M059J (cell line): ENCODE measurements around the gene EPHX1. TPM values are rescaled to one million over a fixed set of nuclear protein-coding genes. Genes with fewer than 3 reads are reported as not detected.
A peak's percentile ranks its signal among the peaks of the same experiment; 100 is the strongest.

ENCODE experiments used
- DNase-seq: peaks from one replicate; pipeline ENCODE4 v3.0.0-alpha.2; 2012; ENCODE audit warnings: low read depth
- total RNA-seq: library from RNA; depleted of rRNA; stranded (reverse); fragments of >200 nt; shearing (Covaris generic); gene quantifications from 2 replicates; pipeline ENCODE4 v1.2.3, GENCODE V29; 2014

EPHX1 gene
- total RNA-seq, 1 experiment from 2014 or later: 55.8 TPM

GRCh38 chr1:225861834-225862580, 52.1 kb downstream of the EPHX1 start:
- no peak for DNase-seq

- no peak for DNase-seq
These were observed 52.6 kb downstream of the EPHX1 start for GRCh38 chr1:225862581-225862950.

DNA sequence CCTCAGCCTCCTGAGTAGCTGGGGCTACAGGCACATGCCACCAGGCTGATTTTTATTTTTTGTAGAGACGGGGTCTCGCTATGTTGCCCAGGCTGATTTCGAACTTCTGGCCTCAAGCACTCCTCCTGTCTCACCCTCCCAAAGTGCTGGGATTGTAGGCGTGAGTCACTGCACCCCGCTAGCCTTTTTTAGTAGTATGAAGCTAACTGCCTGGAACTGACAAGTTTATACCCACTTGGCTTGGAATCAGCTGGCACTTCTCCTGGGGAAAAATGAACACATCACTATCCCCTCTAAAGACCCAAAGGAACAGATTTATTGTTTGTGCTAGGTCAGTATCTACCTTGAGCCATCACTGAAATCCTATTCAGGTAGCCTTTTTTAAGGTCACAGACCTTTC, 53.2 kb downstream of the EPHX1 start:
- DNase-seq: peak; percentile 72

DNA sequence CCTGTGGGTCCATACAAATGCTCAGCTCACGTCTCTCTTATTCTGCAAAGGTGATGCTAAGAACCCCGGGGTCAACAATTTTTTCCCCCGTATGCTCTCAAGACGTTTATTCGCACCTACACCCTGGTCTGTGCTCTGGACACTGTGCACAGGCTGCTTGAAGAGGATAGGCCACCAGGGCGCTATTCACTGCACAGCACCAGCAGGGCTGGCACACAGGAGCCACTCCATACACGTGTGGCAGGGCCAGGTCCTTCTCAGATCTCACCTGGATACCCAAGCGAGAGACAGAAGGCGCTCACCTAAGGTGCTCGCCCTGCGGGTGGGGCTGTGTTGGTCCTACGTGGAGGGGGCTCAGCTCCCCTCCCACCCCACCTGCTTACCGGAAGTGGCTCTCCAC, 55.6 kb downstream of the EPHX1 start:
- DNase-seq: no peak

- DNase-seq: peak; percentile 93
These were observed 56.3 kb downstream of the EPHX1 start for GRCh38 chr1:225866061-225866837.

DNA sequence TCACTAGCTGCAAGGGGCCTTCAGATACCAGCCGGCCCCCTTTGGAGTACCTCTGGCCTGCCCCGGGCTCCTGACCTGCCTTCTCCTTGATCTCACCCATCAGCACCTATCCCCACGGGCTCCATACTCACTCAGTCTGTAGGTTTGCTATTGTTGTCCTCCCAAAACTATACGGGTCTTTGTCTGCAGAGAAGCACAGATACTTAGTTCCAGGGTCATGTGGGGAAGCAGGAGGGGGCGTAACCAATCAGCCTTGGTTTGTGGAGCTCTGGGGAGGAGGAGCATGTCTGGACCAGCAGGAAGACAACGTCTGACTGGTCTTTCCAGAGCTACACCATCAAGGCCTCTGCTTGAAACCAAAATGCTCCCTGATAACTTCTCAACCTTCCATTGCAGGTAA, 57.1 kb downstream of the EPHX1 start:
- no peak for DNase-seq

- DNase-seq: no peak
These were observed 58.9 kb downstream of the EPHX1 start for GRCh38 chr1:225868631-225869330.

DNA sequence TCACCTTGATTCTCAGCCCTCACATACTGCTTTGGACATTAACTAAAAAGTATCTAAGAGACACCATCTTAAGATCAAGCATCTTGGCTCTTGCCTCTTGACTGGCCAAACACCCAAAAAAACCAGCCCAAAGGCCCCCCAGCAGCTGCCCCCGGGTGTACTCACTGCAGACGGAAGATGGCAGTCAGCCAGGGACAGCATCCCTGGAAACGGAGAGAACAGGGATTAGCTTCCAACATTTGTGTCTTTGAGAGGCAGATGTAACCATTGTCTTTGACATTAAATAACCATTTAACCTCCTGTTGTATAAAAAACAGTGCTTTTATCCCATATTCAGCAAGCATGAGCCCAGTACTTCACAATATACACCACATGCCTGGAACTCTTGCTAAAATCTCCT, 61.0 kb downstream of the EPHX1 start:
- no peak for DNase-seq

DNA sequence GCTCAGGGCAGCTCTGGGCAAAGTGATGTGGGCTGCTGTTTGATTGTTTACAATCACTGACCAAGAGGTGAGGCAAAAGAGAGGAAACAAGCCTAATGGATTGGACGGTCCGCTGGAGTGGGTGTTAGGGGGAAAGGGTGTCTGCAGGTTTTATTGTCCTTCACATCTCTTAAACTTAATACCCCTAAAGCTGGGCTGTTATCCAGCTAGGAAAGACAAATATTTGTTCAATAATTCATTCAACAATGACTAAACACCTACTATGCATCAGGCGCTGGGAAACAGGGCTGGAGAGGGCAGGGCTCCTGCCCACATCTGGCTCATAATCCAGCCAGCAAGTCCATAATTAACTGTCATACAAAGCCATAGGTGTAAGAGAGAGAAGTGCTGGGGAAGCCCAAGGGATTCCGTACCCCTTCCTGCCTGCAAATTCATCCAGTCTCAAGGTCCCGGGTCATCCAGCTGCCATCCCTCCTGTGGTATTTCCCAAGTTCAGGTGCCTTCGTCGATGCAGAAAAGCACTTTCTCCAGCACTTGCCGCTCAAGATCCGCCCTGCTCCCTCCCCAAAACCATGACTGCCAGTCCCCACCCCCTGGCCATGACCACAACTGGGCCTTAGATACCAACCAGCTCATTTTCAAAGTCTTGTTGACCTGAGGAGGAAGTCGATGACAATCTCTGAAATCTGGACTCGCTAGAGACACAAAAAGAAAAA, 61.6 kb downstream of the EPHX1 start:
- peak; percentile 14 for DNase-seq

GRCh38 chr1:225872075-225872430, 62.1 kb downstream of the EPHX1 start:
- peak; percentile 16 for DNase-seq

DNA sequence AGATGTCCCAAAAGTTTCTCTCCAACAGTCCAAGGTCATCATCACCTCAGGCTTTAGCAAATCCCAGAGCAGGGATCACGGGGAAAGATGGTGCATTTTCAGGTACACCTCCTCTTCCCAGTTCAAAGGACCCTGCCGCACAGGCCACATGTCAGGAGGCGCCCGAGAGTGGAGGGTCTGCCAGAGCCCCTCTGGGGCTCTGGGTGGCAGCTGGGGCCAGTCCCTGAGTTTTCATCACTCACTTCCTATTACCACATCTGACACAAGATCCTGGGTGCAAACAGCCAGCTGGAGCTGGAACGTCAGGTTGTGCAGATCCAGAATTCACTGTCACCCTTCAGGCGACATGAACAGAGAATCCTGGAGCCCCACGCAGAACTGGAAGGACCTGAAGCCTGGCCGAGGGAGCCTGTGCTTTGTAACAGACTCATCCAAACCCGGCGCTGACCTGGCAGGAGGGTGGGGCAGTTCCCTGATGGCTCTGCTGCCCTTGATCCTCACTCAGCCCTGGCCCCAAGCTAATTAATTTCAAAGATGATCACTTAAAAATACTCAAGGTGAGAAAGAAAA, 63.4 kb downstream of the EPHX1 start:
- no peak for DNase-seq

- no peak for DNase-seq
These were observed 64.5 kb downstream of the EPHX1 start for GRCh38 chr1:225874431-225874830.

DNA sequence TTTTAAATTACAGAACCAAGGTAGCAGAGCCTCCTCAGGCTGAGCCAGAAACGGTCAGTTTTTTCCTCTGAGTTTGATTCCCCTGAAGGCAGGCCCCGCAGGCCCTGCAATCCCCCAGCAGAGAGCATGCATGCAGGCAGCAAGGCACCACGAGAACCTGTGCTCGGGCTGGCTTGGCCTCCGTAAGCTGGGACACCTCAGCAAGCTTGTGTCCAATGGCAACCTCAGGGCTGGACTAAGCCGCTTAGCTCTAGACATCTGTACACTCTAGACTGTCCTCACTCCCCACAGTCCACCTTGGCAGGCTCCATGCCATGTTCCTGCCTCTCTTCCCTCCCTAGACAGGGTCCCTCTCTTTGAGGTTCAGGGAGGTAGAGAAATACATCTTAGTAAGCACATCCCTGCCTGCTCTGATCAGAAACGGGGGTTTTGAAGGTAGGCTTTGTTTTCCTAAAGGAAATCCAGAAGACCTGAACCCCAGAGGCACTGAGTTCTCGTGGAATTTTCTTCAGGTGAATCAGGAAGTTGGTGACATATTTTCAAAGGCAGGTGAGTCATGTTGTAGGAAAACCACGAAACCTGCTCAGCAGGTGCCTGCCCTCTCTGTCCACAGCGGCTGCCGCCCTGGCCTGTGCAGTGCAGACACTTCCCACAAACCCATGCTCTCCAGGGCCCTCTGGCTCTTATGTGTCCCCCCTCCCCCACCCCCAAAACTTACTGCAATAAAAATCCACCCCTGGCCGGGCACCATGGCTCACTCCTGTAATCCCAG, 65.3 kb downstream of the EPHX1 start:
- peak; percentile 47 for DNase-seq

GRCh38 chr1:225876900-225877510, 67.1 kb downstream of the EPHX1 start:
- no peak for DNase-seq

DNA sequence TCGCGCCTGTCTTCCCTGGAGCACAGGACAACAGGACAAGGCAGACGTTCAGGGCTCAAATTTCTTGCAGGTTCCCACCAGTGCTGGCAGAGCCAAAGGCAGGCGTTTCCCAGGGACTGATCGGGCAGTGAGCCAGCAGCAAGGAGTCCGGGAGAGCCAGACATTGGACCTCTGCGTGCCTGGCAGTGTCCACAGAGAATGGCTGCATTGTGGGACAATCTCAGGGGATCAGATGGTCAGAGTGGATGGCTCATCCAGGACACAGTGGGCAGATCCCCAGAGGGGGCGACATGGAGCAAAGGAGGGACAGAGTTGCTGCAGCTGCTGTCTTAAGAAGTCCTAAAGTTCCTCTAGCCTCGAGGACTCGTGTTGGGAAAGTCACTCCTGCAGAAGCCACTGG, 67.7 kb downstream of the EPHX1 start:
- DNase-seq: peak; percentile 48

DNA sequence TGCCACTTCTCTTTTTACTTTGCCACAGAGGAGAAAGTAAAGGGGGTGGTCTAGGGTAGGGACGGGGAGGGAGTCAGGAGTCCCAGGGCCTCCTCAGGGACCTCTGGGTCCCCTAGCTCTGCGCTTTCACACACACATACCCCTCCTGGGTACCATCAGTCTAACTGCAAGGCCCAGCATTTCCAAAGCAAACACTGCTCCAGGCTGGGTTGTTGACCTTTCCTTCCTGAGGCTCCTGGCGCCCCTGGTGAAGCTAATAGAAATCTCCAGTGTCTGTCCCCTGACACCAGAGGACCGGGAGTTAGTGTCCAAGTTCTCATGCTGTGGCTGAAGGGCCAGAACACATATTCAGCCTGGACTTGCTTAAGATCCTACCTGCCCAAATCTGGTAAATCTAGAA, 68.4 kb downstream of the EPHX1 start:
- no peak for DNase-seq

DNA sequence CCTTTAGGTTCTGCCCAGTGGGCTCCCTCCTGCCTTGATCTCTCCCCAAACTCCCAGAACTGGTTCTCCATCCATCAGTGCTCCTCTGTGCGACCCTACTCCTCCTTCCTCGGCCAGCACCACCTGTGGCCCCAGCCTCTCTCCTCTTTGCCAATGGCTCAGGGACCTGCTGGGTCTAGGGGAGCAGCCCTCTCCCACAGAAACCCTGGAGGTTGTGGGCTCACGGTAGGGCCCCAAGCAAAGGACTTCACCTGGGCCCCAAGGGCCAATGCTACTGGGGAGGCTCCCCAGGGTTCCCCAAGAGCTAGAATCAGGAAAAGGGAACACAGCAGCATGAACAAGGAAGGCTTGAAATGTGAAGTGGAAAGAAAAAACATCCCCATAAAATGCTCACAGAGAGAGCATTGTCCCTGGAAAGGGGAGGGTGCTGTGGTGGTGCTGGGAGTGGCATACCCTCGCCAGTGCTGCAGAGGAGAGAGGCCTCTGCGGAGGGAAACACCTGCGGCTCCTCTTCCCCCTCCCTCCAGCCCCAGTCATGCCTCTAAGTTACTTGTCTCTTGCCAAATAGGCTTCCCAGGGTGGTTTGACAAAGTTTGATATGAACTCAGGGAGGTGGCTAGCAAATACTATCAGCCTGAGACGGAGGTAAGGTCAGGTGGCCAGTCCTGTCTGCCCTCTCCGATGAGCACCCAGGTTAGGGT, 69.7 kb downstream of the EPHX1 start:
- DNase-seq: no peak

DNA sequence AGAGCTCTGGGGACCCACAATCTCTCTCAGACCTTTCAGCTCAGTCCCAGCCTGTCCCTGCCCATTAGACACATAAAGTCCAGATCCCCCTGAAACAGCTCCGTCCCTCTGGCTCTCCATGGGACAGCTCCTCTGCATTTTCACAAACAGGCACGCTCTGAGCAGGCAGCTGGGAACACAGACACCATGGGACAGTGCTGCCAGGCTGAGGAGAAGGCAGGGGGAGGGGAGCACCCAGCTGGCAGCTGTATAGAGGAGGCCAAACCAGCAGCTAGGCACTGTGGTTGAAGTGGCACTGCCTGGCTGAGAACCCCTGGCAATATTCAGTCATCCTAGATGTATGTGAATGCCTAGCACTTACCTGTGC, 70.3 kb downstream of the EPHX1 start:
- no peak for DNase-seq

GRCh38 chr1:225880636-225881035, 70.7 kb downstream of the EPHX1 start:
- no peak for DNase-seq
